ENCODE results near the gene GLIS1. TPM values are rescaled to one million over a fixed set of nuclear protein-coding genes. Genes with fewer than 3 reads are reported as not detected.

Gene GLIS1
- total and polyA plus RNA-seq, 2 of the 8 experiments (the other 6 are each of a cell fraction or from before 2014, with no cell fraction given) = 0.15 to 0.22 TPM

GRCh38 chr1:53463961-53464899, 274.7 kb downstream of the GLIS1 start:
- peaks cover 0 to 4% (median 0%) of the 10 kb centered on the region in 4 experiments; a peak in 1 of 7 replicates for H3K27me3 ChIP-seq (replicated peaks in 1 of 4; ENCODE audit: control insufficient read depth in 3 of 4, extremely low read depth in 1 of 4, insufficient read depth in 3 of 4, low read length in 3 of 4)
- no peak overlapping the region for H4K91ac ChIP-seq (replicated peaks; ENCODE audit: insufficient read length, low read length)
- H3K9me3 ChIP-seq (ENCODE audit: insufficient read depth in 2 of 2, low read depth in 1 of 2, low read length in 1 of 2) = peaks cover 0 to 2% of the 10 kb centered on the region in 2 experiments; a peak in 1 of 4 replicates
- no peak overlapping the region for H2BK5ac ChIP-seq (ENCODE audit: low read depth, low read length)
- no peak overlapping the region for H2BK120ac ChIP-seq (replicated peaks; ENCODE audit: low read depth, low read length)
- no peak overlapping the region for H4K8ac ChIP-seq (ENCODE audit: extremely low read depth, insufficient read depth, low read length)
- no peaks in the 10 kb centered on the region for H3K79me1 ChIP-seq (ENCODE audit: low read depth, low read length)
- no peak overlapping the region for H3K56ac ChIP-seq (replicated peaks; ENCODE audit: insufficient read length, low read depth, low read length)
- H3K14ac ChIP-seq (ENCODE audit: insufficient read length) = no peak overlapping the region
- H3K4me3 ChIP-seq (ENCODE audit: extremely low read depth in 1 of 4, insufficient read depth in 2 of 4, low read depth in 3 of 4, low read length in 4 of 4) = no peak overlapping the region
- no peak overlapping the region for H4K5ac ChIP-seq (ENCODE audit: insufficient read length, low read depth, low read length)
- DNase-seq (ENCODE audit: low read depth in 1 of 2, low spot score in 2 of 2) = no peak
- H2BK12ac ChIP-seq (ENCODE audit: low read depth, low read length) = peak overlapping the region; percentile 9; the same call in 1 of the 2 replicates
- no peaks in the 10 kb centered on the region for H3K23me2 ChIP-seq (ENCODE audit: low read depth, low read length)
- H3K4me2 ChIP-seq (ENCODE audit: insufficient read depth in 1 of 2, low read depth in 2 of 2, low read length in 2 of 2) = no peak overlapping the region
- no peak overlapping the region for H3K27ac ChIP-seq (ENCODE audit: low read depth, low read length)
- H3K4me1 ChIP-seq (replicated peaks in 1 of 4; ENCODE audit: control insufficient read depth in 3 of 4, insufficient read depth in 4 of 4, low read length in 3 of 4) = no peaks in the 10 kb centered on the region; a peak in 3 of 7 replicates
- H3K9ac ChIP-seq (replicated peaks in 1 of 4; ENCODE audit: extremely low read depth in 1 of 4, low read depth in 3 of 4, low read length in 3 of 4) = no peak overlapping the region
- no peak overlapping the region for H2AFZ ChIP-seq (ENCODE audit: low read length)
- H3K23ac ChIP-seq (ENCODE audit: insufficient read length) = no peak overlapping the region
- no peak for FAIRE-seq
- WGBS, 2 experiments (ENCODE audit: extremely low coverage in 1 of 2, insufficient coverage in 1 of 2, insufficient read length in 1 of 2, insufficient replicate concordance in 2 of 2, low coverage in 1 of 2, low lambda C conversion rate in 2 of 2, missing lambda C conversion rate in 1 of 2) = 87% methylated on average over 14 of the region's 24 CpGs; no CpG with 5 or more reads in 1 of the 2 experiments
- H3K18ac ChIP-seq (ENCODE audit: extremely low read depth, low read length) = no peak overlapping the region
- no peak overlapping the region; the same call in 1 of the 2 replicates for H2BK20ac ChIP-seq (ENCODE audit: low read length)
- CTCF ChIA-PET (ENCODE audit: partially characterized antibody) = interaction anchor here (0.9 to 16.5 kb wide), 13 partner anchors 10 to 495 kb away, joined by 3 to 248 read pairs (median 6); partner anchors contain the start of gene DMRTB1
- POLR2A ChIA-PET (ENCODE audit: partially characterized antibody) = interaction anchor here (0.8 to 1.4 kb wide), 2 partner anchors 9 to 16 kb away, joined by 3 to 6 read pairs; no protein-coding TSS in a partner anchor
- H2BK15ac ChIP-seq (ENCODE audit: low read length) = peak overlapping the region; percentile 40; the same call in 1 of the 2 replicates
- no peaks in the 10 kb centered on the region for H3K79me2 ChIP-seq (ENCODE audit: control insufficient read depth in 1 of 2, insufficient read depth in 2 of 2, low read length in 2 of 2)
- no peak overlapping the region; the same call in 1 of the 2 replicates for H2AK5ac ChIP-seq (ENCODE audit: low read depth, low read length)
- H4K20me1 ChIP-seq (replicated peaks in 1 of 2; ENCODE audit: control insufficient read depth in 1 of 2, insufficient read depth in 2 of 2, low read length in 2 of 2) = no peaks in the 10 kb centered on the region
- peak overlapping the region; percentile 5 for H3K4ac ChIP-seq (replicated peaks; ENCODE audit: insufficient read length, low read depth, low read length)
- H3K36me3 ChIP-seq (ENCODE audit: control insufficient read depth in 2 of 4, insufficient read depth in 4 of 4, low read length in 3 of 4) = no peaks in the 10 kb centered on the region
- TF ChIP-seq POLR2A (IDR thresholded peaks at IDR 0.05; ENCODE audit: control extremely low read depth in 1 of 2, low read depth in 2 of 2, low read length in 2 of 2) (no peak), PHF8 (conservative IDR thresholded peaks at IDR 0.05; ENCODE audit: low read depth, low read length) (no peak), BCL11A (IDR thresholded peaks at IDR 0.05; ENCODE audit: low read depth in 2 of 2, low read length in 2 of 2) (no peak)

Data from H1 (cell line).